ENCODE measurements around the gene NEURL2.
"Not testable (repeated sequence)": the region's sequence is repeated elsewhere in the genome, so short reads cannot be mapped to it uniquely, and the experiment has no call there.

NEURL2 gene

GRCh38 chr20:45898285-45898684 is 7.3 kb upstream of the NEURL2 start:
- DNase-seq (ENCODE audit: low read depth in 2 of 2), result no peak

- no peak for DNase-seq (ENCODE audit: low read depth in 2 of 2)
Observed at GRCh38 chr20:45897692-45898091, 6.7 kb upstream of the NEURL2 start.

- no peak for DNase-seq (ENCODE audit: low read depth in 2 of 2)
Observed at GRCh38 chr20:45897289-45897688, 6.3 kb upstream of the NEURL2 start.

- DNase-seq (ENCODE audit: low read depth in 2 of 2), result no peak
Observed at GRCh38 chr20:45896641-45897161, 5.7 kb upstream of the NEURL2 start.

- no peak for DNase-seq (ENCODE audit: low read depth in 2 of 2)
Observed at GRCh38 chr20:45894797-45895196, 3.8 kb upstream of the NEURL2 start.

GRCh38 chr20:45893831-45894230 is 2.8 kb upstream of the NEURL2 start:
- DNase-seq (ENCODE audit: low read depth in 2 of 2), result no peak

- no peak for DNase-seq (ENCODE audit: low read depth in 2 of 2)
Observed at GRCh38 chr20:45892828-45893500, 2.0 kb upstream of the NEURL2 start.

- no peak for DNase-seq (ENCODE audit: low read depth in 2 of 2)
Observed at GRCh38 chr20:45892049-45892825, 1.2 kb upstream of the NEURL2 start.

- no peak for DNase-seq (ENCODE audit: low read depth in 2 of 2)
Observed at GRCh38 chr20:45890077-45890984, 677 bp downstream of the NEURL2 start.

- no peak for DNase-seq (ENCODE audit: low read depth in 2 of 2)
Observed at GRCh38 chr20:45888681-45889080, 2.3 kb downstream of the NEURL2 start.

GRCh38 chr20:45887346-45887715 is 3.7 kb downstream of the NEURL2 start, which contains the start of gene SPATA25:
Gene SPATA25, minus strand, starts transcription at chr20:45887622. Its CDS starts 32 bp downstream, at chr20:45887590.
- no peak for DNase-seq (ENCODE audit: low read depth in 2 of 2)

- DNase-seq (ENCODE audit: low read depth in 2 of 2), result no peak
Observed at GRCh38 chr20:45886590-45887345, 4.2 kb downstream of the NEURL2 start.

GRCh38 chr20:45883100-45883469 is 7.9 kb downstream of the NEURL2 start:
- DNase-seq (ENCODE audit: low read depth in 2 of 2), result no peak

- no peak for DNase-seq (ENCODE audit: low read depth in 2 of 2)
Observed at GRCh38 chr20:45882469-45883099, 8.4 kb downstream of the NEURL2 start.

- peak; percentile 97 to 98 for DNase-seq (ENCODE audit: low read depth in 2 of 2)
Observed at GRCh38 chr20:45880988-45881788, 9.8 kb downstream of the NEURL2 start, which contains the start of gene ZSWIM1. Gene ZSWIM1, plus strand, starts transcription at chr20:45881227. Its CDS starts 1,366 bp downstream, at chr20:45882593.

GRCh38 chr20:45878076-45878761 is 12.8 kb downstream of the NEURL2 start:
- no peak for DNase-seq (ENCODE audit: low read depth in 2 of 2)

GRCh38 chr20:45874576-45874975 is 16.4 kb downstream of the NEURL2 start:
- no peak for DNase-seq (ENCODE audit: low read depth in 2 of 2)

GRCh38 chr20:45874104-45874481 is 16.9 kb downstream of the NEURL2 start:
- DNase-seq (ENCODE audit: low read depth in 2 of 2), result not testable (repeated sequence)

GRCh38 chr20:45873409-45874103 is 17.5 kb downstream of the NEURL2 start:
- DNase-seq (ENCODE audit: low read depth in 2 of 2), result no peak
